HG03520 (cell line): ENCODE results near the gene BBS1.

Experiments used
- ATAC-seq: cut with Tn5 transposase; IDR thresholded peaks from one replicate; pipeline ENCODE4 v1.9.1; 2021; ENCODE audit warnings: mild to moderate bottlenecking, moderate library complexity; ENCODE audit not compliant: unreplicated experiment

The BBS1 gene

GRCh38 chr11:66548774-66549630 is 38.6 kb downstream of the BBS1 start:
- no peak for ATAC-seq

GRCh38 chr11:66549696-66550095 is 39.3 kb downstream of the BBS1 start:
- no peak for ATAC-seq

- ATAC-seq: no peak
Observed at GRCh38 chr11:66550887-66551286, 40.5 kb downstream of the BBS1 start.

DNA sequence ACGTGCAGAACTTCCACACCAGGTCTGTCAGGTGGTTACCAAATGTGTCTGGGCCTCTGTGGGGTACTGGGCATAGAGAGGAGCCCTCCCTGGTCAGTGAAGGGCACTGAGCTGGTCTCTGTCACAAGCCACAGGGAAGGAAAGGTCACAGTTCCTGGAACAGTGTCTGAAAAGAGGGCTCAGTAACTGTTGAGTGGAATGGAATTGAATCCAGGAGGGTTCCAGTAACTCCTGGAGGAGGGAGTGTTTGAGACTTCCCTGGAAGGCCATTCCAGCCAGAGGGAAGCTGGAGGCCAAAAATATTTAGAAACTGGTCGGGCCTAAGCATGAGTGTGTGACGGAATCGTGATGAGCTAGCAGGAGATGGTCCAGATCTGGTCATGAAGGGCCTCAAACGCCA is 44.2 kb downstream of the BBS1 start:
- ATAC-seq: no peak

- no peak for ATAC-seq
Observed at GRCh38 chr11:66555416-66555815, 45.0 kb downstream of the BBS1 start.

- no peak for ATAC-seq
Observed at GRCh38 chr11:66556086-66556485, 45.7 kb downstream of the BBS1 start.

DNA sequence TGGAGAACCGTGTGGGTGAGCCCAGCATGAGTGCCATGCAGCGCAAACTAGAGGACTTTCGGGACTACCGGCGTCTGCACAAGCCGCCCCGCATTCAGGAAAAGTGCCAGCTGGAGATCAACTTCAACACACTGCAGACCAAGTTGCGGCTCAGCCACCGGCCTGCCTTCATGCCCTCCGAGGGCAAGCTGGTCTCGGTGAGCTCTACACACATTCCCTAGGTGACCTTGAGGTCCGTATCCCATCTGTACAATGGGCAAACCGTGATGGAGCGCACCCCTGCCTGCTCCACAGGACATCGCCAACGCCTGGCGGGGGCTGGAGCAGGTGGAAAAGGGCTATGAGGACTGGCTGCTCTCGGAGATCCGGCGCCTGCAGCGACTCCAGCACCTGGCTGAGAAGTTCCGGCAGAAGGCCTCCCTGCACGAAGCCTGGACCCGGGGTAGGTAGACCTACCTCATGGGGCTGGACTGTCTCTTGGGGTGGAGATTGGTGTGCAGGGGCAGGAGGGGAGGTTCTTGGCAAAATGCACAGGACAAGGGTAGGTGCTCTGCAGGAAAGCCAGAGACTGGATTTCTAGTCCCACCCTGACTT is 47.4 kb downstream of the BBS1 start:
- ATAC-seq: no peak

DNA sequence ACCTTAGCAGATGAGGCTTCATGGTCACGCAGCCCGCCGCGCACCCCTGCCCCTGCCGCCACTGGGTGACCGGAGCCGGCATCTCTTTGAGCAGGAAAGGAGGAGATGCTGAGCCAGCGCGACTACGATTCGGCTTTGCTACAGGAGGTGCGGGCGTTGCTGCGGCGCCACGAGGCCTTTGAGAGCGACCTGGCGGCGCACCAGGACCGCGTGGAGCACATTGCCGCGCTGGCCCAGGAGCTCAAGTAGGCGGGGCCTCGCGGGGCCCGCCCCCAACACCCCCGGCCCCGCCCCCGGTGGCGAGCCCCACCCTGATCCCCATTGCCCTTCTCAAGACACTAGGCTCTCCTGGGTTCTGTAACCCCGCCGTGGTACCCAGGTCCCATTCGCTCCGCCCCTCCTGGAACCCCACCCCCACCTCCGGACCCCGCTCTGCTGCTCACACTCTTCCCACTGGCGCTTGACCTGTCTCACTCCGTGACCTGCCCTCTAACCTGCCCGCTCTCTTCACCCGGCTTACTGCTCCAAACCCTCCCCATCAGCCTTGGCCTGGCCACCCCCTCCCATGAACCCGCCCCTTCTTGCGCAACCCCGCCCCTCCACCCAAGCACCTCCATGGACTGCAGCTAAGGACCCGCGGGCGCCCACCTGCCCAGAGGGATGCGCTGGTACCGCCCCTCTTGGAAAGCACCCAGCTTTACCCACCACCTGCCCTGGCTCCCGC is 48.9 kb downstream of the BBS1 start:
- ATAC-seq: no peak

DNA sequence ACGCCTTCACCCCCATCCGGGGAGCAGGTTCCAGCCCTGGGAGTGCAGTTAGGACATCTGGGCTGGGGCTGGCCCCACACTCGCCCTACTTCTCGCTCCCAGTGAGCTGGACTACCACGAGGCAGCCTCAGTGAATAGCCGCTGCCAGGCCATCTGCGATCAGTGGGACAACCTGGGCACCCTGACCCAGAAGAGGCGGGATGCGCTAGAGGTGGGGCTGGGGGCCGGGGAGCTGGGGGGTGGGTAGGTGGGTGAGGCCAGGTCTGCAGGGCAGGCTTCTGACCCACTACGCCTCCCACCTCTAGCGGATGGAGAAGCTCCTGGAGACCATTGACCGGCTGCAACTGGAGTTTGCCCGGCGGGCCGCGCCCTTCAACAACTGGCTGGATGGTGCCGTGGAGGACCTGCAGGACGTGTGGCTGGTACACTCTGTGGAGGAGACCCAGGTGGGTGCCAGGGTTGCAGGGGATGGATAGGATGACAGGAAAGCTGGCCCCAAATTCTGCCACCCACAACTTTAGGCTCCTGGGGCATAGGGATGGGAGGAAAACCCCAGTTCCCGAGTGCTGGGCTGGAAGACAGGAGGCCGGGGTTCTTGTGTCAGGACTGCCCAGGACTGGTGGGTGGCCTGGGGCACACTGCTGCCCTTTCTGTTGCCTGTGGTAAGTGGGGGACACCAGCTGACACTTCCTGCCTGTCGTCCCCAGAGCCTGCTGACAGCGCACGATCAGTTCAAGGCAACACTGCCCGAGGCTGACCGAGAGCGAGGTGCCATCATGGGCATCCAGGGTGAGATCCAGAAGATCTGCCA is 49.6 kb downstream of the BBS1 start:
- no peak for ATAC-seq

DNA sequence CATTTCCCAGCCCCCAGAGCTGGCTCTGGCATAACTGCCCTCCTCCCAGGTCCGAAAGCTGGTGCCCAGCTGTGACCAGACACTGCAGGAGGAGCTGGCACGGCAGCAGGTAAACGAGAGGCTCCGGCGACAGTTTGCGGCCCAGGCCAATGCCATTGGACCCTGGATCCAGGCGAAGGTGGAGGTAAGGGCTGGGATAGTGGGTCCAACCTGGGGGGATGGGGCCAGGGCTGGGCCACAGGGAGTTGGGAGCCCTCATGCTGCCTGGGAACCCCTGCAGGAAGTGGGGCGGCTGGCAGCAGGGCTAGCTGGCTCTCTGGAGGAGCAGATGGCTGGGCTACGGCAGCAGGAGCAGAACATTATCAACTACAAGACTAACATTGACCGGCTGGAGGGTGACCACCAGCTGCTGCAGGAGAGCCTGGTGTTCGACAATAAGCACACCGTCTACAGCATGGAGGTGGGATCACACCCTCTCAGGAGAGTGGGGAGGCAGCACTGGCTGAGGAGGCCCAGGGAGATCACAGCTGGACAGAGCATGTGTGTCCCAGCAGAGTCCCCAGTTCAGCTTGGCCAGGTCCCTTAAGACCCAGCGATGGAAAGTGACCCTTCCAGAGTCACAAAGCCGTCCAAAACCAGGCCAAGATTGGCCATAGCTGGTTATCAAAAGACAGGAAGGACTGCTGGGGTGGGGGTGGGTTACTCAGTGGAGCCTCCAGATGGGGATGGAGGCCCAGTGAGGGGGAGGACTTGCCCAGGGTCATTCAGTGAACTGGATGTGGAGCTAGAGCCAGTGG is 50.9 kb downstream of the BBS1 start:
- ATAC-seq: no peak

DNA sequence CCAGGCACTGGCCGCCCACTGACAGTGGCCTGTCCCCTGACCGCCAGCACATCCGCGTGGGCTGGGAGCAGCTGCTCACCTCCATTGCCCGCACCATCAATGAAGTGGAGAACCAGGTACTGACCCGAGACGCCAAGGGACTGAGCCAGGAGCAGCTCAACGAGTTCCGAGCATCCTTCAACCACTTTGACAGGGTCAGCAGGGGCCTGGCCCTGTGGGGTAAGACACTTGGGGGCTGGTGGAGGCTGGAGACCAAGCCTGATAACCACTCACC is 51.5 kb downstream of the BBS1 start:
- ATAC-seq: no peak

DNA sequence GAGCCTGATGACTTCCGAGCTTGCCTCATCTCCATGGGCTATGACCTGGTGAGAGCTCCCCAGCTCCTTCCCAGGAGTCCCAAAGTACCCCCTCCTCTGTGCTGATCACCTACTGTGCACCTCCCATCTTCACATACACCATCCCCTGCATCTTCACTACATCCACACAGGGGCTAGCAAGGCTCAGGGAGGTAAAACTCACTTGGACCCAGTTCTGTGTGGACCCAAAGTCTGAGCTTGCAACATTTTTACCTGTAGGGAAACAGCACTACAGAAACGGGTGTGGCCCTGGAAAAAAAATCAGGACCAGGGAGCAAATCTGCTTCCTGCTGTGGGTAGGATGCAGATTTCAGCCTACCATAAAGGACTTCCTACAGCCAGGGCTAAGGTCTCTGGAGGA is 51.8 kb downstream of the BBS1 start:
- no peak for ATAC-seq

- no peak for ATAC-seq
Observed at GRCh38 chr11:66562907-66563583, 52.6 kb downstream of the BBS1 start.

DNA sequence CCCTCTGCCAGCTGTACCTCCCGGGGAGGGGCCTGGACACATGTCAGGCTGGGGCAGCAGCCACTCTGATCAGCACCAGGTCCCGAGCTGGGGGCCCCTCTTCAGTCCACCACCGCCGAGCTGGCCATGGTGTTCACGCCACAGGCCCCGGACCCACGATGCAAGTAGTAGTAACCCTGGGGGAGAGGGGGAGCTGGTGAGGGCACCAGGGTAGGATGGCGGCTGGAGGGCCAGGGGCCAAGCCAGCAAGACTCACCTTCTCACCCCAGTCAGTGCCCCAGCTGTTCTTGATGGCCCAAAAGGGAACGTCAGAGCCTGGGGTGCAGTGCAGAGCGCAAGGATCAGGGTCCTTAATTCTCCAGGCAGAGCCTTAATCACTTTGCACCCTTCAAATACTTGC is 53.4 kb downstream of the BBS1 start:
- no peak for ATAC-seq

- ATAC-seq: no peak
Observed at GRCh38 chr11:66564538-66564937, 54.1 kb downstream of the BBS1 start.

GRCh38 chr11:66564984-66565383 is 54.5 kb downstream of the BBS1 start:
- ATAC-seq: no peak

DNA sequence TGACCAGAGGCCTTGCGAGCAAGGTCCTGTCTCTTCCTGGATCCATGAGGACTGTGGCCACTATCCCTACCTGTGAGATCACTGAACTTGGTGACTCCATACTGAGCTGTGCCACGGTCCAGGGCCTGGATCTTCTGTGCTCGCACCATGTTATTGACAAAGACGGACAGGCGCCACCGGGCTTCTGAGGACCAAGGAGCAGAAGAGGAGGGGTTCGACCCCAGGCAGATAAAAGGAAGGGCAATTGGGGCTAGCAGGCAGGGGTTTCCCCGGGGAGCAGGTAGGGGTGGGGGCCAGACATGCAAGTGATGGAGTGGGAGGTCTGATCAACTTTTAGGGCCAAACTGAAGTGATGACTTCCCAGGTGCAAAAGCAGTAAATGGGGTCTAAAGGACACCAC is 55.8 kb downstream of the BBS1 start:
- ATAC-seq: no peak

GRCh38 chr11:66567787-66568123 is 57.3 kb downstream of the BBS1 start:
- no peak for ATAC-seq

DNA sequence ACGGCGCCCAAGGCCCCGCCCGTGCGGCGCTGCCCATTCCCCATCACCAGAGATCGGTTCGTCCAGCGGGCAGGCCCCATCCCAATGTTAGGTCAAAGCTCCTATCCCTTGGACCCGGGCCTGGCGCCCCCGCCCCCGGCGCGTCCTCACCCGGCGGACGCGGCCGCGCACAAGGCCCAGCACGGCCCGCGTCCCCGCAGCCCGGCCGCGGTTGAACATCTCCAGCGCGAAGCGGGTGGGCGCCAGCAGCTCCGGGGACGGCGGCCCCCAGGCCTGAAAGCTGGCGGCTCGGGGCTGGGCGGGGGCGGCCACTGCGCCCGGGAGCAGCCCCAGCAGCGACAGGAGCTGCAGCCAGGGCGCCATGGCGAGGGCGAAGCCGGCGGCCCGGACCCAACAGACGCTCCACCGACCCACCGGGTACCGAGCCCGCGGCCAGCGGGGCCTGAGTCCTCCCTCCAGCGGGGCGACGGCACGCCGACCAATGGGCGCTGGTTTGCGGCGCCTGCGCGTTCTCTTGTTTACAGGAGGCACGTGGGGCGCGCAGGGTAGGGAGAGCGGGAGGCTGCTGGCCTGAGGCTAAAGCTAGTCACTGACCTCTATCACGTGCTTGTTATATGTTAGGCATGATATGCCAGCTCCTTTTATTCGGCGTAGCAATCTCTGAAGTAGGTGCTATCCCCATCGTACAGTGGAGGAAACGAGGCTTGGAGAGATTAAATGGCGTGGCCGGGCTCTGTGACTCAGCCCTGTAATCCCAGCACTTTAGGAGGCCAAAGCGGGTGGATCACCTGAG is 57.9 kb downstream of the BBS1 start, which contains the start of gene CTSF:
Gene CTSF, minus strand, starts transcription at position 483 of the 793 bp plus-strand sequence. Its CDS starts 120 bp downstream, at position 363.
- no peak for ATAC-seq
